GM18508 (cell line): ENCODE measurements around the gene SCFD2.
"Not testable (repeated sequence)": the region's sequence is repeated elsewhere in the genome, so short reads cannot be mapped to it uniquely, and the experiment has no call there.

Source experiments
- ATAC-seq: cut with Tn5 transposase; IDR thresholded peaks from one replicate; pipeline ENCODE4 v1.9.1; 2021; ENCODE audit warnings: moderate number of reproducible peaks; ENCODE audit not compliant: insufficient read depth, unreplicated experiment

The SCFD2 gene

DNA sequence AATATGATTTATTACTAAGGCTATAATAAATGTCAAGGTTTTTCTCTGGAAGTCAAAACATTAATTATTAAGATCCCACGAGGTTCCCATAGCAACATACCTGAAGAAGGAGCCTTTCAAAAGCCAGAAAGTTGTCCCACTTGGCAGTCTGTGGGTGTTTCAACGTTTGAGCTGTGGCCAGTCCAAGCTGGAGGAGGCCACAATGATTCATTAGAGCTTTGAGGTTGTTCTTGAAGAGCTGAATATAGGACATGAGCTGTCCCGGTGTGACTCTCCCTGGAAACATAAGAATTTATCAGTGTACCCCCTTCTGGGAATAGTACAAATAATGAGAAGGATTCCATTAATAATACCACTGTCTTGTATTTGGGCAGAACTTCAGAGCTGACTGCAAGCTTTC is 92.1 kb downstream of the SCFD2 start:
- no peak for ATAC-seq

GRCh38 chr4:53267026-53267425 is 98.8 kb downstream of the SCFD2 start:
- no peak for ATAC-seq

DNA sequence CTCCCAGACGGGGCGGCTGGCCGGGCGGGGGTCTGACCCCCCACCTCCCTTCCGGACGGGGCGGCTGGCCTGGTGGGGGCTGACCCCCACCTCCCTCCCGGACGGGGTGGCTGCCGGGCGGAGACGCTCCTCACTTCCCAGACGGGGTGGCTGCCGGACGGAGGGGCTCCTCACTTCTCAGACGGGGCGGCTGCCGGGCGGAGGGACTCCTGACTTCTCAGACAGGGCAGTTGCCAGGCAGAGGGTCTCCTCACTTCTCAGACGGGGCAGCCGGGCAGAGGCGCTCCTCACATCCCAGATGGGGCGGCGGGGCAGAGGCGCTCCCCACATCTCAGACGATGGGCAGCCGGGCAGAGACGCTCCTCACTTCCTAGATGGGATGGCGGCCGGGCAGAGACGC is 109.9 kb downstream of the SCFD2 start:
- not testable (repeated sequence) for ATAC-seq

GRCh38 chr4:53240573-53240972 is 125.3 kb downstream of the SCFD2 start:
- ATAC-seq = no peak

- ATAC-seq = not testable (repeated sequence)
Measured at GRCh38 chr4:53238352-53238751, 127.5 kb downstream of the SCFD2 start.

DNA sequence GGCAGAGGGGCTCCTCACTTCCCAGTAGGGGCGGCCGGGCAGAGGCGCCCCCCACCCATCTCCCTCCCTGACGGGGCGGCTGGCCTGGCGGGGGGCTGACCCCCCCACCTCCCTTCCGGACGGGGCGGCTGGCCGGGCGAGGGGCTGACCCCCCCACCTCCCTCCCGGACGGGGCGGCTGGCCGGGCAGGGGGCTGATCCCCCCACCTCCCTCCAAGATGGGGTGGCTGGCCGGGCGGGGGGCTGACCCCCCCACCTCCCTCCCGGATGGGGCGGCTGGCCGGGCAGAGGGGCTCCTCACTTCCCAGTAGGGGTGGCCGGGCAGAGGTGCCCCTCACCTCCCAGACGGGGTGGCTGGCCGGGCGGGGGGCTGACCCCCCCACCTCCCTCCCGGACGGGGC is 128.1 kb downstream of the SCFD2 start:
- ATAC-seq = not testable (repeated sequence)

DNA sequence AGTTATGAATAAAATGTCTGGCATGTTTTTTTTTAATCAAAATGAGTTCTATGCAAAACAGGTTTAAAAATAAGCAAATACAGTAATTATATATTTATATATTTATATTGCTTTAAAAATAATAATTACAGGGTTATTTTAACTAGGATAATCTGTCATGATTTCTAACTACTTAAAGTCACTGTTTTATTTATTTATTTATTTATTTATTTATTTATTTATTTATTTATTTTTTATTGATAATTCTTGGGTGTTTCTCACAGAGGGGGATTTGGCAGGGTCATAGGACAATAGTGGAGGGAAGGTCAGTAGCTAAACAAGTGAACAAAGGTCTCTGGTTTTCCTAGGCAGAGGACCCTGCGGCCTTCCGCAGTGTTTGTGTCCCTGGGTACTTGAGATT is 129.2 kb downstream of the SCFD2 start:
- ATAC-seq = not testable (repeated sequence)

DNA sequence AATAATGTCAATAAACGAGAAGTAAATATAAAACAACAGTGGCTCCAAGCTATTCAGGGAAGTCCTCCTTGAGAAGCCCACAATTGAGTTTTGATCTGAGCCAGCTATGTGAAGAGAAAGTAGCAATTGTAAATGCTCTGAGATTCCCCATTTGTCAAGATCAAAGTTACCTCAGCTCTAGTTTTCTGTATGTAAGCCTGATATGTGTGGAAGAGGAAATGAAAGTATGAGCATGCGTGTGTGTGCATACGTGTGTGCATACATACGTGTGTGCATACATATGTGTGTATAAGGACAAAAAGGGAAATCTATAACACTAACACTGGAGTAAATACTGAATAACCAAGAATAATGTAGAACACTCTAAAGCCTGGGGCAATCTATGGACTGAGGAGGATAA is 130.3 kb downstream of the SCFD2 start:
- ATAC-seq = no peak

DNA sequence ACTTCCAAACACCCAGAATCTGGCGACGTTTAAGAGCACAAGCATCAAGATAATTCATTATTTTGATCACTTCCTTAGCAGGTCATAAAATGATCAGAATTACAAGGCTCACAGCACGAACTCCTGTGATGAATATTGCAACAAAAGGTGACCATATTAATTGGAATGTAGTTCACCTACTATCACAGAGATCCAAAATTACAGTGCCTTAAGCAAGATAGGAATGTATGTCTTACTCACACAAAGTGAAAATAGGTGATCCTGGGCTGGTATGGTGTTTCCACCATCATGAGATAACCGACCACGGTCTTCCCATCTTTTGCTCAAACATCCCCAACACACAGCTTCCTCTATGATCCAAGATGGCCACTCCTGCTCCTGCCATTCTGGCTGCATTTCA is 131.2 kb downstream of the SCFD2 start:
- ATAC-seq = no peak

- no peak for ATAC-seq
Measured at GRCh38 chr4:53234111-53234510, 131.8 kb downstream of the SCFD2 start.

- no peak for ATAC-seq
Measured at GRCh38 chr4:53233114-53233795, 132.6 kb downstream of the SCFD2 start.

- no peak for ATAC-seq
Measured at GRCh38 chr4:53232371-53232770, 133.5 kb downstream of the SCFD2 start.

DNA sequence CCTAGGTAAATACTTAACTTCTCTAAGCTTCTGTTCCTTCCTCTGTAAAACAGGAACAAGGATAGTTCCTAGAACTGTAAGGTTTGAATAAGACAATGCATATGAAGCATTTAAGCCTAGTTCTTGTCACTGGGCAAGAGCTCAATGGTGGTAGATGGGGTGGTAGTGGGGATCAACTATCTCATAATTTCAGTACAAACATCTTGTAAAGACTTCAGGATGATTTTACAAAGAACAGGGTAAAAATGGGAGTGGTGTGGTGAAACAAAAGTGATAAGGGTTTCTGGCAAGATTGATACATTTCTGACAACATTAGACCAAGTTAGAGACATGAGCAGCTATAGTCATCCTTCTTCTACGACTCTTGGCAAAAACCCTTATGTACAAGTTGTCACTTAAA is 137.8 kb downstream of the SCFD2 start:
- ATAC-seq = no peak

- no peak for ATAC-seq
Measured at GRCh38 chr4:53227451-53227850, 138.4 kb downstream of the SCFD2 start.

- no peak for ATAC-seq
Measured at GRCh38 chr4:53221832-53222480, 143.9 kb downstream of the SCFD2 start.

- not testable (repeated sequence) for ATAC-seq
Measured at GRCh38 chr4:53219148-53219547, 146.7 kb downstream of the SCFD2 start.

- ATAC-seq = no peak
Measured at GRCh38 chr4:53208753-53209152, 157.1 kb downstream of the SCFD2 start.

DNA sequence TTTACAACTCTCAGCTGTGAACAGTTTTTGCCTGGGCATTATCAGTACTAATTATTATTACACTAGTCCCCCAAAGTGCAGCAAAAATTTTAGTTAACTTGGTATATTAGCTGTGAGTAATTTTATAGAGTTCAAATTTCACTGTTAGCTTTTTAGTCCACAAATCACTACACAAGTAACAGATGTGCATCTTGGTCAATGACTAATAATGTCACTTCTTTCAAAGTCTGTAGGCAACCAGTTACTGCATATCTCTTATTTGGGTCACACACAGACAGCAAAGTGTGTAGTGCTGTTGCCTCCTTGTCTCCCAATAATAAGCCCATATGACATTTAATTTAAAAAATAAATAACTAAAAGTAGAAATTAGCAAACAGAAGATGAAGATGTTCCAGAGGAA is 159.9 kb downstream of the SCFD2 start:
- no peak for ATAC-seq

- no peak for ATAC-seq
Measured at GRCh38 chr4:53199356-53199755, 166.5 kb downstream of the SCFD2 start.

DNA sequence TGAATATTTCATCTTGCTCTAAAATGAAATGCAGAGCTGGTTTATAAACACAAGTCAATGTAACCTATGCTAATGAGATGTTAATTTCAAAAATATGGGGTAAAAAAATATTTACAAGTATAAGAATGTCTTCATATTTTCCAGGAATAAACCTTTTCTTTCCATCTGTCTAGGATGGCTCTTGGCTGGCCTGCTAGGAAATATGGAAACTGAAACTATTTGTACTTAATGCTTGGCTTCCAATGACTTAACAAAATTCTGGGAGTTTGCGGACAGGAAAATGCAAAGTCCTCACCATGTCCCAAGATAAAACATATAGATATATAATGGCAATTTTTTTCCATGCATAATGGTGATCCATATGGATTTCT is 168.1 kb downstream of the SCFD2 start:
- no peak for ATAC-seq

DNA sequence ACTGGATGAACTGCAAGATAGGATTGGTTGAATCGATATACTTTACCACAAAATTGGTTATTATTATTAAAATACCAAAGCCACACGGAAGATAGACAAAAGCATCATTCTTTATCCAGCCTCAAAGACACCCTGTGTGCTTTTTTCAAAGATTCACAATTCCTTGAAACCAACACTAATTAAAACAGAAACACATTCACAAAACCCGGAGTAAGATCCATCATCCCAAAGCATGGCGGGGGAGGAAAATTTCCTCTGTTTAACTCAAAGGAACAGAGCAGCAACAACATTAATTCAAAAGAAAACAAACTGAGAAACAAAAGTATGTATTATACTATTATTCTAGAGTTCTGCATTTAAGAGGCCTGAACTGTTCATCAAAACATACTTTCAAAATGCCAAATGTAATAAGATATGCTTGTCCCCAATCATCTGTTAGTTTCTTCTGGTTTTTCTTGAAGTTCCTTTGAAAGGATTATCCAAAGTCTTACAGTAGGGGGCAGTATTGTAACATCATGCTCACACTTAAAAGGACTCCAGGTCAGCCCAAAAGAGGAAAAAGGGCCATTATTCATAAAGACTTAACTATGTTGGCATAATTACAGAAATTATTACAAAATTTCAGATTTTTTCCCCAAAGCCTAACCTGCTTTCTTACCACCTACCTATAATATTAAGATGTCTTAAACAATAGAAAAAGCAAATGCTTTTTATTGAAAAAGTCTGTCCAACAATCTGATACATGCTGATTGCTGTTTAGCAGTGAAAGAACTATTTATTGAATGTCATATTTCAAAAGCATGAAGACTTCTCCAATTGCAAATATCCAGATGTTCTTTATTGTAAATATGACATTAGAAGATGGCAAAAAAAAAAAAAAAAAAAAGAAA is 168.7 kb downstream of the SCFD2 start:
- ATAC-seq = no peak
